ENCODE results near the gene UGT1A3. TPM values are rescaled to one million over a fixed set of nuclear protein-coding genes. Genes with fewer than 3 reads are reported as not detected.

Gene UGT1A3
- not detected for total RNA-seq

DNA sequence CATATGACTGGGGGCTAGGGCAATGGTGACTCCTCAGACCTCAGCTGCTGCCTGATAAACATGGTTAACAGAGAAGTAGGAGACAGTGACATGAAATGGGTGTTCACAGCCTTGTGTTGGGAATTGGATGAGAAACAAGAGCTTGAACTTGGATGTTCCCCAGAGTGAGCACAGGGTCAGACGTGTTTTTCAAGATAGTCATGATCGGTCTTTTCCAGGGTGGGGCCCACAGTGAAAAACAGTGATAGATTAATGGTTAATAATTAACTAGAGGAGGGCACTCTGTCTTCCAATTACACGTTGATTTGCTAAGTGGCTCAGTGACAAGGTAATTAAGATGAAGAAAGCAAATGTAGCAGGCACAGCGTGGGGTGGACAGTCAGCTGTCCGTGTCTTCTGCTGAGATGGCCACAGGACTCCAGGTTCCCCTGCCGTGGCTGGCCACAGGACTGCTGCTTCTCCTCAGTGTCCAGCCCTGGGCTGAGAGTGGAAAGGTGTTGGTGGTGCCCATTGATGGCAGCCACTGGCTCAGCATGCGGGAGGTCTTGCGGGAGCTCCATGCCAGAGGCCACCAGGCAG lies at the start of gene UGT1A3:
UGT1A3 (plus strand) TSS at position 320 of the 579 bp plus-strand sequence; CDS start at position 405, 85 bp downstream.
- H3K36me3 ChIP-seq, result no peaks in the 10 kb centered on the region
- TF ChIP-seq, protein P1, sequence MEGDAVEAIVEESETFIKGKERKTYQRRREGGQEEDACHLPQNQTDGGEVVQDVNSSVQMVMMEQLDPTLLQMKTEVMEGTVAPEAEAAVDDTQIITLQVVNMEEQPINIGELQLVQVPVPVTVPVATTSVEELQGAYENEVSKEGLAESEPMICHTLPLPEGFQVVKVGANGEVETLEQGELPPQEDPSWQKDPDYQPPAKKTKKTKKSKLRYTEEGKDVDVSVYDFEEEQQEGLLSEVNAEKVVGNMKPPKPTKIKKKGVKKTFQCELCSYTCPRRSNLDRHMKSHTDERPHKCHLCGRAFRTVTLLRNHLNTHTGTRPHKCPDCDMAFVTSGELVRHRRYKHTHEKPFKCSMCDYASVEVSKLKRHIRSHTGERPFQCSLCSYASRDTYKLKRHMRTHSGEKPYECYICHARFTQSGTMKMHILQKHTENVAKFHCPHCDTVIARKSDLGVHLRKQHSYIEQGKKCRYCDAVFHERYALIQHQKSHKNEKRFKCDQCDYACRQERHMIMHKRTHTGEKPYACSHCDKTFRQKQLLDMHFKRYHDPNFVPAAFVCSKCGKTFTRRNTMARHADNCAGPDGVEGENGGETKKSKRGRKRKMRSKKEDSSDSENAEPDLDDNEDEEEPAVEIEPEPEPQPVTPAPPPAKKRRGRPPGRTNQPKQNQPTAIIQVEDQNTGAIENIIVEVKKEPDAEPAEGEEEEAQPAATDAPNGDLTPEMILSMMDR (IDR thresholded peaks at IDR 0.05), result no peak
- H3K9me3 ChIP-seq, result no peaks in the 10 kb centered on the region
- H3K27me3 ChIP-seq, result no peaks in the 10 kb centered on the region
- no peak within 1 kb of the TSS for H3K27ac ChIP-seq
- no peaks in the 10 kb centered on the region for H3K4me1 ChIP-seq
- DNase-seq (ENCODE audit: low spot score), result no peak
- H3K4me3 ChIP-seq, result no peak within 1 kb of the TSS

DNA sequence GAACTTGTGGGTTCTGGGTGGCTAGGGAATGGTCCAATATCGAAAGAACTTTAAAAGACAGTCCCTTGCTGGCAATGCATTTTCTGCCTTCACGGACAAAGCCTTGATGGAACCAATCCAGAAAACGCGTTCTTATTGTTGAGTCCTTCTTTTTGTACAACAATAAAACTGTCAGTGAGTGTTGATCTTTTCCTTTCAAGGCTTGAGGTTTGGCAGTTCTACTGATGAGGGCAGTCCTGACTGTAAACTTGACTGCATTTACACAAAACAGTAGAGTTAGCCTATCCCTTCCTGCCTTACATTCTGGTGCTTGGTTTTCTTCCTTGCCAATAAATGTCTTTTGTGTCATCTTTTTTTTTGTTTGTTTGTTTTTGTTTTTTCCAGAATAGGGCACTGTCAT lies 49.6 kb upstream of the UGT1A3 start:
- no peaks in the 10 kb centered on the region for H3K9me3 ChIP-seq
- no peak for DNase-seq (ENCODE audit: low spot score)
- H3K27me3 ChIP-seq, result no peaks in the 10 kb centered on the region
- H3K27ac ChIP-seq, result no peak overlapping the region
- no peak overlapping the region for H3K4me3 ChIP-seq
- TF ChIP-seq, protein P1 (IDR thresholded peaks at IDR 0.05), result no peak
- H3K36me3 ChIP-seq, result no peaks in the 10 kb centered on the region
- H3K4me1 ChIP-seq, result no peaks in the 10 kb centered on the region

DNA sequence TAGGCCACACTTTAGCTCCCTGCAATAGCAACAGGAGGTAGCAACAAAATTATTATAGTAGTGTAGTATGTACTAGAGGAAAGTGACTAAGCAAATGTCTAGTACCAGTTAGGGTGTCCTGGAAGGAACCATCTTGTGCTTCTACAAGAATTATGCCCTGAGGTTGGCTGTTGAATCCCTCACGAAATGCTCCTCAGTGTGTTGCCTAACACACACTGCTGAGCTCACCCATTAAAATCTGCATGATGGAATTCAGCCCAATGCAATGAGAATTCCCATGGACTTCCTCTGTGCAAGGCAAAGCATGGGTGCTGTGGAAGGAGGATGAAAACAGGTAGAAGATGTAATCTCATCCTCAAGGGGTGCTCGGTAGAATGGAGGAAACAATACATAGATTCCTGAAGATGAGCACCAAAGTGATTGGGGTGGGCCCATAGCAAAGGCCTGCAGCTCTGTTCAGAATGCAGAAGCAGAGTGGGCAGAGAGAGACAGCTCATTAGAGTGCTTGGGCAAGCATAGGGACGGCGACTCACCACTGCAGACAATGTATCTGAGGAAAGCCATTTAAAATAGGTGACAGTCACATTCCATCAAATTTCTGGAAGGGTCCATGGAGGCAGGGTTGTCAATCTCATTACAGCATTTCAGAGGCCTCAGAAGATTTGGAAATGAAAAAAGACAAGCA lies 48.3 kb upstream of the UGT1A3 start:
- Histone ChIP-seq H3K27ac (no peak overlapping the region), H3K9me3 (no peaks in the 10 kb centered on the region), H3K36me3 (no peaks in the 10 kb centered on the region), H3K27me3 (no peaks in the 10 kb centered on the region), H3K4me1 (no peaks in the 10 kb centered on the region), H3K4me3 (no peak overlapping the region)
- DNase-seq (ENCODE audit: low spot score), result no peak
- TF ChIP-seq, protein P1 (IDR thresholded peaks at IDR 0.05), result no peak

DNA sequence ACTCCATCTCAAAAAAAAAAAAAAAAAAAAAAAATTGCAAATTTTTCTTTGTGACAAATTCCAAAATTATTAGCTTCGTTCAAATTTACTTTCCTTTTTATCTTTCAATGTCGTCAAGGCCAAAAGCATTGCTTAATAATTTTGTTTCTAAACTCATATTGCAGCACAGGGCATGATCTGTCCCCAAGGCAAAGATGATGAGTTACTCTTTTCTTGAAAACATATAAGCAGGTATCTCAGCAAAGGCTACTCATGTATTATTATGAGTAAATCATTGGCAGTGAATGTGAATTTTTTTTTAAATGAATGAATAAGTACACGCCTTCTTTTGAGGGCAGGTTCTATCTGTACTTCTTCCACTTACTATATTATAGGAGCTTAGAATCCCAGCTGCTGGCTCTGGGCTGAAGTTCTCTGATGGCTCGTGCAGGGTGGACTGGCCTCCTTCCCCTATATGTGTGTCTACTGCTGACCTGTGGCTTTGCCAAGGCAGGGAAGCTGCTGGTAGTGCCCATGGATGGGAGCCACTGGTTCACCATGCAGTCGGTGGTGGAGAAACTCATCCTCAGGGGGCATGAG lies 47.2 kb upstream of the UGT1A3 start, which contains the start of gene UGT1A7:
UGT1A7 (plus strand) TSS at position 381 of the 579 bp plus-strand sequence; CDS start at position 418, 37 bp downstream.
- DNase-seq (ENCODE audit: low spot score), result no peak
- Histone ChIP-seq H3K27me3 (no peaks in the 10 kb centered on the region), H3K36me3 (no peaks in the 10 kb centered on the region), H3K4me1 (no peaks in the 10 kb centered on the region), H3K9me3 (no peaks in the 10 kb centered on the region), H3K4me3 (no peak within 1 kb of the TSS), H3K27ac (no peak within 1 kb of the TSS)
- TF ChIP-seq, protein P1 (IDR thresholded peaks at IDR 0.05), result no peak

DNA sequence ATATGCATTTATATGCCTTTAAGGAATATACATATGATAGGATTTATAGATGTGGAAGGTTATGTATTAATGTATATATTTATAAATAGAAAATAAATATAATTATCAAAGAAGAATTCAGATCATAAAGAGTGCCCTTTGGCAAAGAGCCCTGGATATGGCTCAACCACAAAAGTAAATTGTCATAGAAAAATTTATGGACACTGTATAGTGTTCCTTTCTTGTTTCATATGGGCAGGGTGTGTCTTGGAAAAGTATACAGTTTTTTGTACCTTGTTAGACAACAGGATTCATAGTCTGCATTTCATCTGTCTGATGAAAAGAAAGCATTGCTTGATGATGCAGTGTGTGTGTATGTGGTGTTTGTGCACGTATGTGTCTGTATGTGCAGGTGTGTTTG lies 44.2 kb upstream of the UGT1A3 start:
- H3K4me3 ChIP-seq, result no peak overlapping the region
- no peaks in the 10 kb centered on the region for H3K27me3 ChIP-seq
- no peaks in the 10 kb centered on the region for H3K36me3 ChIP-seq
- no peaks in the 10 kb centered on the region for H3K9me3 ChIP-seq
- TF ChIP-seq, protein P1 (IDR thresholded peaks at IDR 0.05), result no peak
- no peak overlapping the region for H3K27ac ChIP-seq
- DNase-seq (ENCODE audit: low spot score), result no peak
- H3K4me1 ChIP-seq, result no peaks in the 10 kb centered on the region

All from right atrium auricular region (tissue), 2 donors.